Neuron (in vitro differentiated cells): Measurements from ENCODE around the gene CCNO.

Experiments used
- H2AFZ ChIP-seq: one replicate; pipeline ENCODE4 v1.6.1; 2013; ENCODE audit warnings: low read depth, mild to moderate bottlenecking, inconsistent platforms, low read length, moderate library complexity
- H3K27me3 ChIP-seq: one replicate; pipeline ENCODE4 v1.6.1; 2013; ENCODE audit warnings: low read length; ENCODE audit not compliant: insufficient read depth
- H3K36me3 ChIP-seq: one replicate; pipeline ENCODE4 v1.6.1; 2013; ENCODE audit warnings: low read length; ENCODE audit not compliant: insufficient read depth
- H3K4me1 ChIP-seq: one replicate; pipeline ENCODE4 v1.6.1; 2013; ENCODE audit warnings: low read length; ENCODE audit not compliant: insufficient read depth
- H3K4me3 ChIP-seq: 2 replicates; pipeline ENCODE4 v1.5.1; 2013; ENCODE audit warnings: mild to moderate bottlenecking, low read length, moderate library complexity
- H3K9me3 ChIP-seq: one replicate; pipeline ENCODE4 v1.6.1; 2013; ENCODE audit warnings: low read length

Gene CCNO

GRCh38 chr5:55211184-55211874, 22.1 kb downstream of the CCNO start:
- H3K36me3 ChIP-seq, result no peaks in the 10 kb centered on the region
- H3K4me3 ChIP-seq, result no peak overlapping the region
- no peaks in the 10 kb centered on the region for H3K4me1 ChIP-seq

GRCh38 chr5:55205001-55205400, 28.4 kb downstream of the CCNO start:
- Histone ChIP-seq H2AFZ (no peak overlapping the region), H3K27me3 (peaks cover 5% of the 10 kb centered on the region), H3K36me3 (no peaks in the 10 kb centered on the region), H3K4me1 (no peaks in the 10 kb centered on the region), H3K9me3 (no peaks in the 10 kb centered on the region), H3K4me3 (no peak overlapping the region)

More at GRCh38 chr5:55211184-55211874, 22.1 kb downstream of the CCNO start:
- Histone ChIP-seq H3K9me3 (no peaks in the 10 kb centered on the region), H3K27me3 (peaks cover 16% of the 10 kb centered on the region), H2AFZ (no peak overlapping the region)

GRCh38 chr5:55191165-55191564, 42.2 kb downstream of the CCNO start:
- peaks cover 30% of the 10 kb centered on the region for H3K27me3 ChIP-seq
- no peaks in the 10 kb centered on the region for H3K4me1 ChIP-seq
- H3K9me3 ChIP-seq, result no peaks in the 10 kb centered on the region
- H3K4me3 ChIP-seq, result no peak overlapping the region
- no peak overlapping the region for H2AFZ ChIP-seq
- H3K36me3 ChIP-seq, result no peaks in the 10 kb centered on the region

GRCh38 chr5:55188656-55189540, 44.5 kb downstream of the CCNO start:
- no peaks in the 10 kb centered on the region for H3K36me3 ChIP-seq
- H3K4me1 ChIP-seq, result no peaks in the 10 kb centered on the region
- H3K27me3 ChIP-seq, result peaks cover 30% of the 10 kb centered on the region
- no peak overlapping the region for H3K4me3 ChIP-seq
- H2AFZ ChIP-seq, result no peak overlapping the region
- no peaks in the 10 kb centered on the region for H3K9me3 ChIP-seq

GRCh38 chr5:55187370-55187769, 46.0 kb downstream of the CCNO start:
- H3K4me1 ChIP-seq, result no peaks in the 10 kb centered on the region
- no peak overlapping the region for H2AFZ ChIP-seq
- peaks cover 27% of the 10 kb centered on the region for H3K27me3 ChIP-seq
- H3K9me3 ChIP-seq, result no peaks in the 10 kb centered on the region
- H3K36me3 ChIP-seq, result no peaks in the 10 kb centered on the region
- H3K4me3 ChIP-seq, result no peak overlapping the region
